HG03469 (cell line): ENCODE measurements around the gene POMGNT2.

ENCODE experiments used
- ATAC-seq: cut with Tn5 transposase; IDR thresholded peaks from one replicate; pipeline ENCODE4 v1.9.1; 2021; ENCODE audit warnings: mild to moderate bottlenecking, moderate library complexity, moderate number of reproducible peaks; ENCODE audit not compliant: unreplicated experiment

The POMGNT2 gene

GRCh38 chr3:43105596-43106292 is at the start of gene POMGNT2:
POMGNT2 (minus strand) TSS chr3:43106079; CDS start chr3:43081431, 24,648 bp downstream.
- no peak for ATAC-seq

DNA sequence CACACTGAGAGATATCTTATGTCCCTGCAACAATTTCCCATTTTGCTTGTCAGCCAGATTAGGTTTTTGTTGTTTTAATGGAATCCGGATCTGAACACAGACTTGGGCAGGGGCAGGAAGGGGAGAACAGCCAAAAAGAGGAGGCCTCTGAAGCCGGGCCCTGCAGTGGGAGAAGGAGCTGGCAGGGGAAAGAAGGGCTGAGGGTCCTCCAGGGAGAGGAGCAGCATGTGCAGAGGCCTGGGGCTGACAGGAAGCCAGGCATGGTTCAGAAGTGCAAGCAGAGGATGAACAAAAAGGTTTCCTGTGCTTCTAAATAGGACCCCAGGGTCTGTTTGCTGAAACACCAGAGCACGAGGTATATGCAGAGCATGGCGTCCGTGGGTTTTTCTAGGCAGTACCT is 49.1 kb upstream of the POMGNT2 start:
- ATAC-seq = no peak

DNA sequence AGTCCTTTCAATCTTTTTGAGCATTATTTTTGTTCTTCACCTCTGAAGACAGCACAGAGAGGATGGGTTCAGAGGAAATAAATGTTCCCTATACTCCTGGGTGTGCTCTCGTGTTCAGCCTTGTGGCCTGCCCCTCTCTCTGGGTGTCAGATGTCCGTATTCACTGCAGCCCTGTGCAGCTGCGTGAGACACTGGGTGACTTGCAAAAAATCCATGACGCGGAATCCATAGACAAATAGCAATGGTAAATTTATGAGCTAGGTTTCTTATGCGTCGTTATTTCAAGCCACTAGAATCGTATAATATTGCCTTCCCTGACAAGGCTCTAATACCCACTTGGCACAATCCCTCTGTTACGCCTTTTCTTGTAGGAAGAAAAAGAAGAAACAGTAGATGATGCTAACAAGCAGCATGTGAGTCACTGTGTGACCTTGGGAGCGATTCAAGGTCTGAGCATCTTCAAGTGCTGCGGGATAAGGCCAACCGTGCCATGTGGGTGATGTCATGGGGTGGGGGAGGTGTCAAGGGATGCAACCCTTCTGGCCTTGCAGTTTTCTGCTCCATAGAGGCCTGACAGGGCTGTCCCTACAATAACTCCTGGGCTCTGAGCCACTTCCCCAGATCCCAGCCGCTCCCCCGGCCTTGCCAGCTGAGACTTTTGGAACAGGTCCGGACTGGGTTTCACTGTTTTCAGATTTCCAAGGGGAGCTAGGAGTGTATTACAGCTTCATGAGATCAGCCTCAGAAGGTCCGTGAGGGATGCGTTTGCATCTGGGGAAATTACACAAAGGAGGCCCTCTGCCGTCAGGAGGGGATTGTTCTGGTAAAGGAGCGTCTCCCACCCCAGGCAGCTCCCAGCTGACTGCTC is 47.6 kb upstream of the POMGNT2 start:
- ATAC-seq = no peak

- no peak for ATAC-seq
These were observed 46.8 kb upstream of the POMGNT2 start for GRCh38 chr3:43152649-43153048.

DNA sequence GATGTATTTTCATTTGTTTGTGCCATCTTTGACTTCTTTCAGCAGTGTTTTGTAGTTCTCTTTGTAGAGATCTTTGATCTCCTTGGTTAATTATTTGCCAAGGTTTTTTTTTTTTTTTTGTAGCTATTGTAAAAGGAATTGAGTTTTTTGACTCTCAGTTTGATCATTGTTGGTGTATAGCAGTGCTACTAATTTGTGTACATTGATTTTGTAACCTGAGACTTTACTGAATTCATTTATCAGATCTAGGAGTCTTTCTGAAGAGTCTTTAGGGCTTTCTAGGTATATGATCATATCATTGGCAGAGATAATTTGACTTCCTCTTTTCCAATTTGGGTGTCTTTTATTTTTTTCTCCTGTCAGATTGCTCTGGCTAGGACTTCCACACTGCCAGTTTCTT is 42.2 kb upstream of the POMGNT2 start:
- ATAC-seq = no peak

DNA sequence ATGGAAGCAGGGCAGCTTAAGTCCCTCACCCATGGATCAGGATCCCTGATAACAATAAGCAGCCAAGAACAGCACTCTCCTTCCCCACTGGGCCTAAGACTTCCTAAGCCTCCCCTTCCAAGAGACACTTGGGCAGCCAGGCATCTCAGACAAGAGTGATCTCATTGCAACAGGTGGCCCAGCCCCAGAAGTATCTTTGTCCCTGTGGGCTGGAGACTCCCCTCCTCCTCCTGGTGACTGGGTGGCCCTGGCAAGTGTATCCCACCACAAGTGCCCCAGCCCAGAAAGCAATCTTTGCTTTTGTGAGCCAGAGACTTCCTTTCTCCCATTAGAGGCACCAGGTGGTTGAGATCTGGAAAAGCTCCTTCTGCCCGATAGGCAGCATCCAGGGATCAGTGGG is 40.7 kb upstream of the POMGNT2 start:
- no peak for ATAC-seq

- no peak for ATAC-seq
These were observed 39.0 kb upstream of the POMGNT2 start for GRCh38 chr3:43144761-43145490.

GRCh38 chr3:43142472-43142871 is 36.6 kb upstream of the POMGNT2 start:
- no peak for ATAC-seq

DNA sequence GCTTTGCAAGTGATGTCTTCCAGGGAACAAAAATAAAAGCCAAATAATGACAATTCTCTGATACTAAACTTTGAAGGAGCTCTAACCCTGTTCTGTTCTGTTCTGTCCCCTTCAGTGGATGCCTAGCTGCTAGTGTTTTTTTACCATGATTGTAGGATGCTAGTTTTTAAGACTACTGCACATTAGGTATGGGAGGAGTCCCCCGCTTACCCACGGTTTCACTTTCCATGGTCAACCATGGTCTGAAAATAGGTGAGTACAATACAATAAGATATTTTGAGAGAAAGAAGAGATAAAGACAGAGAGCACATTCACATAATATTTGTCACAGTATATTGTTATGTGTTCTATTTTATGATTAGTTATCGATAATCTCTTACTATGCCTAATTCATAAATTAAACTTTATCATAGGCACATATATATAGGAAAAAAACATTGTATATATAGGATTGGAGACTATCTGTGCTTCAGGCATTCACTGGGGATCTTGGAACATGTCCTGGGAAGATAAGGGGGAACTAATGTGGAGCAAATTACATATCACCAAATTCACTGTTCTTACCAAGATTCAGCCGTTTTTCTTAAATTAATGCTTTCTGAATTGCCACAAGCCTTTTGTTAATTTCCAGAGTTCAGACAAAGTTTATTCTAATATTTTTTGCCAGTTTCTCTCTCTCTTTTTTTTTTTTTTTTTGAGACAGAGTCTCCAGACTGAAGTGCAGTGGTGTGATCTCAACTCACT is 32.8 kb upstream of the POMGNT2 start:
- ATAC-seq = no peak

DNA sequence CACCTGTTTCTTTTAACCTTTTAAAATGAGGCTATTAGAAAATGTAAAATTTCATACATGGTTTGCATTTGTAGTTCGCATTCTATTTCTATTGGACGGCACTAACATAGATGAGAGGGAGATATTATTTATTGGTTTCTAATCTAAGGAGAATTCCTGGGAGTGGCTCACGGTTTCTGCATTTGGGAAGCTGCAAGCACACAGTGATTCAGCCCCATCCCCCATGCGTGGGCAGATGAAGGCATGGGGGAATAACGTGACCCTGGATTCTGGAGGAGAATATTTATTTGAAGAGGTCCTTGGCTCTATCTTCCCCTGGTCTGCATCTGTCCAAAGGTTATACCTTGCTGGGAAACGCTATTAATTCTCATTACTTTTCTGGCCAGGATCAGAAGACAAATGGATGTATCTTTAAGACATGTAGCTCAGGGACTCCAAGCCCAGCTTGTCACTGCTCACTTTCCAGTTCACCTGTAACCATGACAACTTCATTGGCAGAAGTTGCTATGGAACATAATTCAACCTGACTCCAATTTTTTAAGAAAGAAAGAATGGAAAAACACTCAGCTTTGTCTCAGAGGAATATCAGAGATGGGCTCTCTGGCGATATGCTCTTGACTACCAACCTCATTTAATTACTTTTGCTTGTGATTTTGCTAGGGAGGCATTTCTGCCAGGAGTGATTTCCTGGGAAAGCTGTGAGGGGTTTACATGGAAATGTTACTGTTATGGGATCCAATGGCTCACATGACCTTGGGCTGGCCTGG is 27.2 kb upstream of the POMGNT2 start:
- ATAC-seq = no peak

GRCh38 chr3:43132193-43132592 is 26.3 kb upstream of the POMGNT2 start:
- ATAC-seq = no peak

- no peak for ATAC-seq
These were observed 22.6 kb upstream of the POMGNT2 start for GRCh38 chr3:43128464-43128863.

DNA sequence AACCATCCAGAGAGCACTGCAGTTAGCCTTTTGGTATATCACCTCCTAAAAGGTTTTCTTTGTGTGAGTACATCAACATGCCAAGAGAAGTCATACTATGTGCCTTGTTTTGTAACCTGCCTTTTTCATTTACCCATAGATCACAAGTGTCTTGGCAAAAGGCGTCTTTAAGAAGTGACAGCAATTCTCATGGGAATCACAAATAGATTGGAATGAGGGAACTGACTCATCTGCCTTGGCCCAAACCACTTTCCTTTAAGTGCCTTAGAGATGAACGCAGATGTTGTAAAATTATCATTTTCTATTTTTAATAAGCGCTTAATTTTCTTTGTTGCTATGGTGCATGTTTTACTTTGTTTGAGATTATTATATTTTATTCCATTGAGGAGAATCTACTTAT is 20.7 kb upstream of the POMGNT2 start:
- ATAC-seq = no peak

GRCh38 chr3:43123895-43124294 is 18.0 kb upstream of the POMGNT2 start:
- no peak for ATAC-seq

- no peak for ATAC-seq
These were observed 15.1 kb upstream of the POMGNT2 start for GRCh38 chr3:43120937-43121336.

DNA sequence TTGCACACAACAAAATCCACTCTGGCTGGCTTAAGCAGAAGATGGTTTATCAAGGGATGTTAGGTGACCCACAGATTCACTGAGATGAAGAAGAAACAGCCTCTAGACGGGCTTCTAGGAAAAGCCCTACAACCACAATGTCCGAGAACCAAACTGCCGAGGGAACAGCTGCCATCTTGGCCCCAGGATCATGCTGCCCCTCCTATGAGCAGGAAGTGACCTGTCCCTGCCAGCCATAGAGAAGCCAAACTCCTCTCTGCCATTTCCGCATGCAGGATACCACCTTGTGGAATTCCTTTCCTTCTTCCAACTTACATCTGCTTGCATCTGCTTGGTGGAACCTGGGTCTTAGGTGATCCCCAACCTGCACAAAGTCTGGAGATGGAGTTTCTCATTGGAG is 11.4 kb upstream of the POMGNT2 start:
- no peak for ATAC-seq

DNA sequence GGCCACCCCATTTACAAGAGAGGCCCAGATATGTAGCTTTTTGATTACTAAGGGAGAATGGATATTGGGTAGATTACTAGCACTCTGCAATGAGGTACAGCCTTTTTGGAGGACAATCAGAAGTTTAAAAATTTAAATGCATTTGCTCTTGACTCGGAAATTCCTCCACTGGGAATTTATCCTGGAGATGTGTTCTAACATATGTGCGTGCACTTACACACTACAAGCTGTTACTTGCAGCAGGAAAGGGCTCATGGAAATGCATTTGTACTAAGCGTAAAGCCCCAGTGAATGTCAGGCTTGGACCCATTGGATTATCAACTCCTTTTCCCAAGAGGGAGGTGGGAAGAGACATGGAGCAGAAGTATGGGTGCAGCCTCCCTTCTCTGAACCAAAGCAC is 7.8 kb upstream of the POMGNT2 start:
- no peak for ATAC-seq

GRCh38 chr3:43106293-43106628 is 382 bp upstream of the POMGNT2 start:
- ATAC-seq = no peak

DNA sequence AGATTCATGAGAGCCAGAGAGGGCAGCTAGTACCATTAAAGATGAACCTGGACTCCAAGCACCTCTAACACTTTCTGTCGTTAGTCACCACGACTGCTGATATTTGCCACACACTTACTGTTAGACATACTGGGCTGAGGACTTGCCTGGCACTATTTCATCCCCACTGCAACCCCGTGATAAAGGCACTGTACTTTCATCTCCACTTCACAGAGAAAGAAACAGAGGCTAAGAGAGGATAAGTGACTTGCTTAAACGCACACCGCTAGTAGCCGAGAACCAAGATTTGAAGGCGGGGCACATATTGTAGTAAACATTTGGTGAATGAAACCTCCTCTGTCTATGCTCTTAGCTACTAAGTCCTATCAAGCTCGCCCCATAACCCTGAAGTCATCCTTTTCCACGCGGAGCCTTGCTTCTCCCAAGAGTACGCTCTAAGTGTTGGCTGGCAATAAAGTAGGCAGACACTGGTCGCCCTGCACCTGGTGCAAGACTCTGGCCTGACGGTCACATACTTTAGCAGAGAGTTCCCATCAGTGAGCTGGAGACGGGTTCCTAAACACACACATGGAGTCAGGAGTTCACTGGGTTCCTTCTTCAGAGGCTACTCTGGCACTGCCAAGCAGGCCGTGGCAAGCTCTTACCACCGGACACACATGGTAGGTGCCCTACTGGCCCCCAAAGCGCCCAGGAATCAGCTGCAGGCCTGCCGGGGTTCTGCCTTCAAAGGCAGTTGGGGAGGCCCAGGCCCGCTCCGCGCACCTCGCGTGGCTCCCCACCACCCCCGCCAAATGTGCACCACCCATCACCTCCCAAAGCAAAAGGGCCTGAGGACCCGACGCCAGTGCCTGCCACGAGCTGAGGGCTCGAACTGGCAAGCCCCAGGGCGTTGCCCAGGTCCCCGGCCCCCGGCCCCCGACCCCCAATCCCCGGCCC is 951 bp downstream of the POMGNT2 start:
- ATAC-seq = no peak
